GM23338 (cell line): ENCODE data around the gene ADAMTS19. TPM values are rescaled to one million over a fixed set of nuclear protein-coding genes. Genes with fewer than 3 reads are reported as not detected.

Source experiments
- ATAC-seq: fragments of 200-7000 bp; cut with Tn5 transposase; 3 replicates; pipeline ENCODE4 v1.9.1; 2020
- DNase-seq: peaks from one replicate; pipeline ENCODE4 v3.0.0-alpha.2; 2015; ENCODE audit warnings: low spot score
- H2AFZ ChIP-seq: fragments of 200-600 bp; sonication (generic); 2 replicates; pipeline ENCODE4 v1.8.0; 2016; ENCODE audit warnings: antibody characterized with exemption, mild to moderate bottlenecking, moderate library complexity
- H3F3A ChIP-seq: fragments of 200-600 bp; sonication (generic); replicated peaks from 2 replicates; pipeline ENCODE4 v1.8.0; 2017; ENCODE audit warnings: antibody characterized with exemption, mixed run types, low read depth
- H3K27ac ChIP-seq: fragments of 200-600 bp; sonication (generic); 2 replicates; pipeline ENCODE4 v1.6.1; 2016; ENCODE audit warnings: low read depth
- H3K27me3 ChIP-seq: fragments of 200-600 bp; sonication (generic); 2 replicates; pipeline ENCODE4 v1.8.0; 2016; ENCODE audit warnings: mild to moderate bottlenecking, mixed run types, moderate library complexity; ENCODE audit not compliant: insufficient read depth
- H3K36me3 ChIP-seq: fragments of 200-600 bp; sonication (generic); 2 replicates; pipeline ENCODE4 v1.8.0; 2016; ENCODE audit warnings: mild to moderate bottlenecking; ENCODE audit not compliant: insufficient read depth
- H3K4me1 ChIP-seq: fragments of 200-600 bp; sonication (generic); 2 replicates; pipeline ENCODE4 v1.8.0; 2016; ENCODE audit warnings: mild to moderate bottlenecking, moderate library complexity; ENCODE audit not compliant: insufficient read depth
- H3K4me2 ChIP-seq: fragments of 200-600 bp; sonication (generic); 2 replicates; pipeline ENCODE4 v1.7.1; 2017; ENCODE audit warnings: mixed run types
- H3K4me3 ChIP-seq: fragments of 200-600 bp; sonication (generic); 2 replicates; pipeline ENCODE4 v1.6.1; 2016; ENCODE audit warnings: mixed run types
- H3K79me2 ChIP-seq: fragments of 200-600 bp; sonication (generic); replicated peaks from 2 replicates; pipeline ENCODE4 v1.8.0; 2017; ENCODE audit warnings: mild to moderate bottlenecking; ENCODE audit not compliant: insufficient read depth
- H3K9me2 ChIP-seq: fragments of 200-600 bp; sonication (generic); 2 replicates; pipeline ENCODE4 v1.8.0; 2017; ENCODE audit not compliant: insufficient read depth
- H4K20me1 ChIP-seq: fragments of 200-600 bp; sonication (generic); replicated peaks from 2 replicates; pipeline ENCODE4 v1.8.0; 2017; ENCODE audit warnings: mild to moderate bottlenecking; ENCODE audit not compliant: insufficient read depth
- H3K27ac Mint-ChIP-seq: 2 replicates; pipeline ENCODE4 v1.8.0; 2020; ENCODE audit warnings: inconsistent platforms, mild to moderate bottlenecking, moderate library complexity, mixed read lengths
- H3K27me3 Mint-ChIP-seq: 3 replicates; pipeline ENCODE4 v1.8.0; 2022; ENCODE audit warnings: low read depth, mild to moderate bottlenecking, moderate library complexity, mixed read lengths, inconsistent platforms; ENCODE audit not compliant: insufficient read depth, poor library complexity
- H3K36me3 Mint-ChIP-seq: 3 replicates; pipeline ENCODE4 v1.8.0; 2021; ENCODE audit warnings: low read depth, mild to moderate bottlenecking, inconsistent platforms, moderate library complexity, mixed read lengths
- H3K4me1 Mint-ChIP-seq: 3 replicates; pipeline ENCODE4 v1.8.0; 2020; ENCODE audit warnings: mild to moderate bottlenecking, inconsistent platforms, mixed read lengths
- H3K4me3 Mint-ChIP-seq: 3 replicates; pipeline ENCODE4 v1.8.0; 2021; ENCODE audit warnings: moderate library complexity, mild to moderate bottlenecking, inconsistent platforms, mixed read lengths
- H3K9me3 Mint-ChIP-seq: 3 replicates; pipeline ENCODE4 v1.8.0; 2020; ENCODE audit warnings: moderate library complexity, mild to moderate bottlenecking, inconsistent platforms, mixed read lengths
- CREB1 ChIP-seq: fragments of 250-450 bp; sonication (Bioruptor Pico); IDR thresholded peaks from 2 replicates; pipeline ENCODE4 v1.5.0; 2020; ENCODE audit warnings: low read depth, mild to moderate bottlenecking, moderate library complexity
- CTCF ChIP-seq, 2 experiments: fragments of 200-600 bp in 1 of 2; sonication (generic) in 1 of 2; conservative IDR thresholded peaks; 2 replicates each; pipeline versions ENCODE4 v1.5.1 to v1.6.1; 2016 to 2017; ENCODE audit warnings: antibody characterized with exemption in 2 of 2, low read depth in 2 of 2, mild to moderate bottlenecking in 2 of 2, moderate library complexity in 1 of 2
- ETS1 ChIP-seq: IDR thresholded peaks from 2 replicates; pipeline ENCODE4 v1.6.1; 2016; ENCODE audit warnings: antibody characterized with exemption
- EZH2 ChIP-seq: fragments of 200-600 bp; sonication (generic); IDR thresholded peaks from one replicate; pipeline ENCODE4 v1.8.0; 2017; ENCODE audit warnings: antibody characterized with exemption, mild to moderate bottlenecking, low read depth; ENCODE audit not compliant: unreplicated experiment
- EZH2phosphoT487 ChIP-seq: fragments of 200-600 bp; sonication (generic); IDR thresholded peaks from one replicate; pipeline ENCODE4 v1.8.1; 2018; ENCODE audit warnings: antibody characterized with exemption; ENCODE audit not compliant: unreplicated experiment
- JUNB ChIP-seq: IDR thresholded peaks from one replicate; pipeline ENCODE4 v1.6.1; 2016; ENCODE audit warnings: antibody characterized with exemption; ENCODE audit not compliant: unreplicated experiment
- NANOG ChIP-seq: IDR thresholded peaks from 2 replicates; pipeline ENCODE4 v1.6.1; 2016; ENCODE audit warnings: antibody characterized with exemption, borderline replicate concordance
- POLR2AphosphoS5 ChIP-seq: IDR thresholded peaks from 2 replicates; pipeline ENCODE4 v1.6.1; 2016; ENCODE audit warnings: antibody characterized with exemption, low read depth
- REST ChIP-seq: IDR thresholded peaks from one replicate; pipeline ENCODE4 v1.6.1; 2018; ENCODE audit warnings: antibody characterized with exemption; ENCODE audit not compliant: unreplicated experiment
- STAT1 ChIP-seq: IDR thresholded peaks from one replicate; pipeline ENCODE4 v1.6.1; 2016; ENCODE audit warnings: antibody characterized with exemption; ENCODE audit not compliant: unreplicated experiment
- ZNF114 ChIP-seq: fragments of 250-450 bp; sonication (Bioruptor Pico); IDR thresholded peaks from 2 replicates; pipeline ENCODE4 v1.5.0; 2020; ENCODE audit warnings: mild to moderate bottlenecking, moderate library complexity
- ZNF331 ChIP-seq: fragments of 250-450 bp; sonication (Bioruptor Pico); IDR thresholded peaks from 2 replicates; pipeline ENCODE4 v1.5.0; 2020; ENCODE audit warnings: low read depth, mild to moderate bottlenecking, moderate library complexity
- ZNF462 ChIP-seq: fragments of 250-450 bp; sonication (Bioruptor Pico); IDR thresholded peaks from 2 replicates; pipeline ENCODE4 v1.5.0; 2020; ENCODE audit warnings: mild to moderate bottlenecking, moderate library complexity
- polyA plus RNA-seq: library from polyadenylated mRNA; unstranded; fragments of >200 nt; fragmentation: Nextera tagmentation; extraction: Ambion mirVana; gene quantifications from 2 replicates; pipeline ENCODE4 v1.2.1, GENCODE V29; 2016
- total RNA-seq: library from RNA; depleted of rRNA; stranded (reverse); fragments of >200 nt; shearing (Covaris generic); gene quantifications from 2 replicates; pipeline ENCODE4 v1.2.3, GENCODE V29; 2014

The ADAMTS19 gene
- total and polyA plus RNA-seq, 2 experiments from 2014 or later: 6.0 to 27.4 TPM

GRCh38 chr5:129506086-129506485 lies 46.0 kb downstream of the ADAMTS19 start:
- Mint-ChIP-seq H3K27me3 (peaks cover 1% of the 10 kb centered on the region), H3K27ac (no peak overlapping the region), H3K4me3 (no peak overlapping the region), H3K4me1 (no peaks in the 10 kb centered on the region), H3K9me3 (no peaks in the 10 kb centered on the region), H3K36me3 (no peaks in the 10 kb centered on the region)
- Histone ChIP-seq H3K27ac (no peak overlapping the region), H3K9me2 (no peaks in the 10 kb centered on the region), H3K4me1 (no peaks in the 10 kb centered on the region), H3K4me2 (no peak overlapping the region), H3K79me2 (no peaks in the 10 kb centered on the region; the same call in 1 of the 2 replicates), H3K4me3 (no peak overlapping the region), H3F3A (no peaks in the 10 kb centered on the region), H2AFZ (no peak overlapping the region), H3K27me3 (no peaks in the 10 kb centered on the region), H3K36me3 (no peaks in the 10 kb centered on the region), H4K20me1 (no peaks in the 10 kb centered on the region)
- no peak for TF ChIP-seq POLR2AphosphoS5
- no peak for TF ChIP-seq ZNF114 (CRISPR knock-in tag)
- TF ChIP-seq EZH2: no peak
- TF ChIP-seq JUNB: no peak
- TF ChIP-seq EZH2phosphoT487: no peak
- no peak for TF ChIP-seq CTCF (conservative IDR thresholded peaks at IDR 0.05; ENCODE audit: low read depth in 2 of 2)
- TF ChIP-seq STAT1: no peak
- no peak for TF ChIP-seq NANOG
- TF ChIP-seq REST: no peak
- no peak for TF ChIP-seq ZNF331 (CRISPR knock-in tag)
- TF ChIP-seq CREB1: no peak
- no peak for TF ChIP-seq ETS1
- TF ChIP-seq ZNF462: no peak
- ATAC-seq (no peak), DNase-seq (no peak)
